ENCODE measurements around the gene ANKRD28.
A peak's percentile ranks its signal among the peaks of the same experiment; 100 is the strongest.

Gene ANKRD28

DNA sequence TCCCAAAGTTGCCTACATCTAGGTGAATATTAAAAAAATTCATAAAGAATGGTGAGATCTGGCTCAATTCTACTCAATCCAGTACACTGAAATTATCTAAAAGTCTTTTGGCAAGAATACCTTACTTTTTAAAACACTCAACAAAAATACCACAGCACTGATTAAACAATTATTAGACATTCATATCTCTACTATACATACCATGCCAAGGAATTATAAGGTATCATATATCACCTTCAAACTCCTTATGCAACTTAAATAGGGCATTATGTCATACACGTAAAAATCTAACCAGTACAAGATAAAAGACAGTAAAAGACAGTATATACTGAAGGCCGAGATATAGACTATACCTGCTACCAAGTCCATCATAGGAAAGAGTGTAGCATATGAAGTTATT, 6.1 kb upstream of the ANKRD28 start:
- no peak for DNase-seq

DNA sequence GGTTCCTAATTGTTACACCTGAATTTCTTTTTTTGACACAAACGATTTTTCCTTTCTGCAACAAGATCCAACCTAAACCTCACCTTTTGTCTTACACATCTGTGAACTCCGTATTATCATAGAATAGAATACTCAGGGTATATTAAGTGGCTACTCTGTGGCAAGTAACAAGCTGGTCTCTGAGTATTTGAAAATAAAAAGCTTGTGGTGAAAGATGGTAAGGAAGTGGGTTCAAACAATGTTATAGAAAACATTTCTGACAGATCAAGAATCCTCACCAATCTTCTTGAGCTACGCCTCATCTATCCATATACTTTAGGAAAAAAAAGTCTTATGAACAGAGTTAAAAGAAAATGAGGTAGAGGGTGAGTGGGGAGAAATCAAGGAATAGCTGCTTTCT, 3.5 kb upstream of the ANKRD28 start:
- no peak for DNase-seq

DNA sequence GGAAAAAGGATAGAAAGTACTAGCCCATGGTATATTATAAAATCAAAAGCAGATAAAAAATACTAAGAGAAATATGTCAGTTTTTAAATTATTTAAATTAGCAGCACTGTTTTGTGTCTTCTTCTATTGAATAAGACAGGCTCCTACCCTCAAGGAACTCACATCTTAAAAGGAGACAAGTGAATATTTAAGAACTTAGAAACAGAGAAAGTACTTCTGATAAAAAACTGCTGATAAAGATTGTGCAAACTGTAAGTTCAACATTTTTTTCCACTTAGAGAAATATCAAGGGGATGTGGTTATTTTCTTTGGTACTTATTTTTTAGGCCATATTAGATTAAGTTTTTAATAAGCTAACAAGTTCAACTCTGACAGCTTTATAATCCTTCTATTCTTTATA, 3.0 kb upstream of the ANKRD28 start:
- no peak for DNase-seq

DNA sequence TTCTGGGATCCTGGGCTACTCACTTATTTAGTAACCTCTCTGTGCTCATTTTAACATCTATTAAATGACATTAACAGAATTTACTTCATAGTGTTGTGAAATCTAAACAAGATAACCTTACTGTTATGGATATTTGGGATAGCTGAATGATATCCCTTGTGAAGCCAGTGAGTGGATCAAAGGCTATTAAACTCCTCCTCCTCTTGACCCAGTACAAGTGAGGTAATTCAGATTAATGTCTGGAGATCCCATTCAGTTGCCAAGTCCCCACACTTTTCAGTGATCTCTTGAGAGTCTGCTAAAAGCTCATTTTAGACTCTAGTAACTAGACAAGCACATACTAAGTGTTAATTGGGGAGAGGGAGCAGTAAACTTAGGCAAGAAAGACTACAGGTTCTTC, 2.5 kb upstream of the ANKRD28 start:
- DNase-seq = no peak

DNA sequence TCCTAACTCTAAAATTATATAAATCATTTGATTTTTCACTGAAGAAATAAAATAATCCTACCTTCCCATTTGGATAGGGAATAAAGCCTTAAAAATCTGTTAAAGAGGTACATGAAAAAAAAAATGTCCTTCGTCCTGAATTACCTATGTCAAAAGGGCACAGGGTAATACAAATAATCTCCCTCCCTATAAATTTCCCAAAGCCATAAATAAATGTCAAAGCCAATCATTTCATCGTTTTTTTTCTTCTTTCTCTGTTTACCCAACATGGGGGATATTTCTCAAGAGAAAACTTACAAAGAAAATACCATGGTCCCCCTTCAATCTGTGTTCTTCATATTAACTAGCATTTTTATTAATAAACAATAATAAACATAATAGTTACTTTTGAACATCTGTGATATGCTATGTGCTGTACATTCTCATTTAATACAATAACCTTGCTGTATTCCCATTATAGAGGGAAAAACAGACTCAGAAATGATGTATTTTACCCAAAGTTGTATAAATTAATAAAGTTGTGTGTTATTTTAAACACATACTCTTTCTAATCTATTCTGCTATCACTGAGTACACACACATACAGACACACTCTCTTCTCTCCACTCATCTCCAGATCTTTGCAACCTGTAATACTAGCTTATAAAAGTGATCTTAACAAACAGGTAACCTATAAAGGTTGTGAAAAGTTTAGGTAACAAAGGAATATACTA, 910 bp upstream of the ANKRD28 start:
- no peak for DNase-seq

DNA sequence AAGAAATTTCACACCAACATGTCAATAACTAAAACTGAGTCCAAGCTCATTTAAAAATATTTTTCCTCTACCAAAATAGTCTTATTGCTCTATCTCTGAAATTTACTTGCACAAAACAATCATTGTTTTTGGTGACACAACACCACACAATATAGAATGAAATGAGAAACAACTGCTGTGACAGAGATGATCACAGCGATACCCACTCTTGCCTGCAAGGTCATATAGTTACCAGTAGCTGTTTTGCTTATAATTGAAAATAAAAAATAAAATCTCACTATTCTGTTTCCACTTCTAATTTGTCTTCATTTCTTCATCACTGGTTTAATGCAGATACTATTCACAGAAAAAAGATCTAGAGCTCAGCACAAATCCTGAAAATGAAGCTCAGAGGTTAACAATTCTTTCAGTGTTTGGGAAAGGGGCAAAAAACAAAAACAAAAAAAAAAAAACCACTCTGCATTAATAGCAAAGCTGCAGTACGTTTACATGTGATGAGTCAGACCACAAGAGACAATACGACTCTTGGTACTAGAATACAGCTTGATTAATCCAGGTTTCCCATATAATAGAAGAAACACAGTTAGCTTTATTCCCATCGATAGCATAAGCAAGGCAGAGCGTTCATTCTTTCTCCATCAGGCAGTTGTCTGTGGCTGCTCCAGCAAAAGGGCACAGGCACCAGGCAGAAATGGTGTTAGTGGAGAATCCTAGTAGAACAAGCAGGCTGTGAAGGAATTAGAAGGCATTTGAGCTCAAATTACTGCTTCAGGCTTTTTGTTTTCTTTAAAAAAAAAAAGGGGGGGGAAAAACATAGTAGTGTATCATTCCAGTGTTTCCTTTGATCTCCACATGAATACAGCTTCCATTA, 773 bp downstream of the ANKRD28 start:
- peak in 34 of 56 donors; percentile 4 to 53 (median 16) for DNase-seq

DNA sequence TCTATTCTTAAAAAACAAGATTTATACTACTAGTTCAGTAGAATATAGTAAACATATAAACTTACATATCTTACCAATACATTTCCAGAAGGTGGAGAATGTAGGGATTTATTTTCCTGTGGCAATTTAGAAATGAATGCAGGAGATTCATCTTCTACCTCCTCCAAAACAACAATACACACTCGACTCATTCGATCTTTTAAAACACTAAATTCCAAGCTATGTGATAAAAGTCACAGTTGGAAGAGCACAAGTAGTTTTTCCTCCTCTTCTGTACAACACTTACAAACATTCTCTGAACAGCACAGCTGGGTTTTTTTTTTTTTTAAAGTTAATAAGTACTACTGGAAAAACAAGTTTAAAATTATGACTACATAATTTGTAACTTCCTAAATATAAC, 1.4 kb downstream of the ANKRD28 start:
- DNase-seq = no peak

DNA sequence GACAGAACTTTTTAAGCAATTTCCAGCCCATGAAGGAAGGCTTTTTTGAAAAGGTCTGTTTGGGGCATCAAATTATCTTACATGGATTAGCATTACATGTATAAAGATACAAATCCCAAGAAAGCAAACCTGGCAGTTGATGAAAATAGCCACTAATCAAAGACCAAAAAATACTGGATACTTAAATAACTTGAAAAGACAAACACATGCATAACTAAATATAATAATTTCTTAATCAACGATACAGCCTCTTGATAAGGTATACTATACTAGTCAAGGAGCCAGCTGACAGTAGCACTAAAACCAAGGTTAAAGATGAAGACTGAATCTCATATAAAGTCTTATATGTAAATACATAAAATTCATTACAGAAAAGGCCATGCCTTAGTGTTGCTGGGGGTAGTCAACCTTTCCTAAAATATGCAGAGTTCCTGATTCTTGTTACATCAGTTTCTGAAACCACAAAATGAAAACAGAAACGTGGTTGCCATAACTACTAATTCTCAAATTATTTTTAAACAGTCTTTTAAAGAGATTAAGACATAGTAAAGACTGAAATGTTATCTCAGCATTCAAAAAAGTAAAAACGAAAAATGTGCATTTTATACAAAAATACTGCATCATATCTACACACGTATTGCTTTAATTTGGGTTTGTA, 2.0 kb downstream of the ANKRD28 start:
- DNase-seq = no peak

DNA sequence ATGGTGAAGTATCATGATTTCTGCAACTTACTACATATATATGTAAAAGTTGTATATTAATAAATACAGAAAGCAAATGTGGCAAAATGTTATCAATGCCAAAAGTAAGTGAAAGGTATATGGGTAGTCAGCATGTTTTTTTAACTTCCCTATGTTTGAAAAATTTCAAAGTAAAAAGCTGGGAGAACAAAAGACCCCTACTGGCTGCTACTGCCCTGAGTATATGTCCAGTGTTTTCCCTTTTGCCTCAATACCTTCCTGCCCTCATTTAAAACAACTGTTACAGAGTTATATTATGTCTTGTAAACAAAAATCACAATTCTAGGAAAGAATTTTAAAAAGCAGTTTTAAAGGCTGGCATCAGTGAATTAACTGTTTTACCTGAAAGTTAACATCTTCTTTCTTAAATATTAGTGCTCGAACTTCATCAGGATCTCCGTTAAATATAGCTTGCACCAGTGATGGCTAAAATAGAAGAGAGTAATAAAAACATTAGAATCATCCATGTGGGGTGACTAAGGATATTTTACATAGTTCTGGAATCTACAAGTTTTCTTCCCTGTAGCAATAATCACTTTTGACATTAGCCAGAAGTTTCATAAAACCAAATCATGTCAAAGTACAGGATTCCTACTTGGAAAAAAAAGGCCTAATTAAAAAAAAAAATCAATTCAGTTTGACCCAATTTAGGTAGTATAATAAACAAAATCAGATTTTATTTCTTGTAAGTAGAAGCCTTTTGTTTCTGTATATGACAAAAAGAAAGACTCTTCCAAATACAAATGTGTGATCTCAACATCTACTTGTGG, 2.7 kb downstream of the ANKRD28 start:
- no peak for DNase-seq

DNA sequence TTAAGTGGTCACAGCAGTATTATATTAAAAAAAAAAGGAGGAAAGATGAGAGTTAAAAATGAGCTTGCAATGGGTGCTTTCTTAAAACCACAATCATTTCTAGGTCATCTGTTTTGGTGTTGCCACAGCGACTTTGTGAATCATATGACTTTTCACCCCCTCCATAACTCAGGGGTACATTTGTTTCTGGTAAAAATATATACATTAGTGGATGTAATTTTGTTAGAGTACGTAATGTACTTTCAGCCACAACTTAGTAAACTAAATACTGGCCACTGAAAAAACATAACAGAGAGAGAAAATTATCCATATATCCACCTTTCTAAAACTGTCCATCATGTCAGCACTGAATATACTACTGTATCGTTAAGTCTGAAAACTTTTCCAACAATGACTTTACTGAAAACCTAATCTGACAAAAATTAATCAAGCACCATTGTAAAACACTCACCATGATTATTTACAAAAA, 3.4 kb downstream of the ANKRD28 start:
- DNase-seq = no peak

DNA sequence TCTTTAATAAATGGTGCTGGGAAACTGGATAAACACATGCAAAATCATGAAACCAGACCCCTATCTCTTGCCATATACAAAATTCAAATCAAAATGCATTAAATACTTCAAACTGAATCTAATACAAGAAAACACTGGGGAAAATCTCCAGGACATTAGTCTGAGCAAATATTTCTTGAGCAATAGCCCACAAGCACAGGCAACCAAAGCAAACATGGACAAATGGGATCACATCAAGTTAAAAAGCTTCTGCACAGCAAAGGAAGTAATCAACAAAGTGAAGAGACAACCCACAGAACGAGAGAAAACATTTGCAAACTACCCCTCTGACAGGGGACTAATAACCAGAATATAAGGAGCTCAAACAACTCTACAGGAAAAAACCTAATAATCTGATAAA, 6.3 kb downstream of the ANKRD28 start:
- DNase-seq = no peak

DNA sequence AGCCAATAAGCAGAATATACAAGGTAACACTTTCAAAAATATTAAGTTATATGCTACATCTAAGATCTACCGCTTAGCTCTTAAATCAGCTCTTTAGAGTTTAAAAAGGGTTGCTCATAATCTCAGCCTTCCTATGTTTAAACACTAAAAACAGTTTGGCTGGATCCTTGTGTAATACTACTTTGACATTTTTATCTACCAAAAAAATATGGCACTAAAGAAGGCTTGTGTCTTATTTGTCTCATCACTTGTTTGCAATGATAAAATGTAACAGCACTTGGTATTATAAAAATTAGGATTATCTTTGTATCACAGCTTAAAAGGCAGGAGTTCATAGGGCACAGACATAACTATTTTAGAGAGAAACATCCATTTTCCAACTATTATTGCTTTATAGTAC, 9.8 kb downstream of the ANKRD28 start:
- no peak for DNase-seq

DNA sequence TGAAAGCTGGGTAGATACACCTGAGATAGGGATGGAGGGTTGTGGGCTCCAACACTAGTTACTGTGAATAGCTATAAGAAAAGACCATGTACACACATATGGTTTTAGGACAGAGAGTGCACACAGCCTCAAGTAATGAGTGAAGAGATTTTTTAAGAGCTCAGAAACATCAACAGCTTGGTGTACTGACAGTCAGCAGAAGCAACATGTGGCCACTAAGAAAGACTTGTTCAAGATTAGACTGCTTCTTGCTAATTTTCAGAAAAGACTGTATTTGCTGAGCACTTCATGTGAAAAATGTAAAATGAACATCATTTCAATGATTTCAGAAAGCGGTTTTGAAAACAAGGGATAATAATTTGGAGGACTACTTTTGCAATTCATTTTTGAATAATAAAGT, 10.3 kb downstream of the ANKRD28 start:
- DNase-seq = no peak

DNA sequence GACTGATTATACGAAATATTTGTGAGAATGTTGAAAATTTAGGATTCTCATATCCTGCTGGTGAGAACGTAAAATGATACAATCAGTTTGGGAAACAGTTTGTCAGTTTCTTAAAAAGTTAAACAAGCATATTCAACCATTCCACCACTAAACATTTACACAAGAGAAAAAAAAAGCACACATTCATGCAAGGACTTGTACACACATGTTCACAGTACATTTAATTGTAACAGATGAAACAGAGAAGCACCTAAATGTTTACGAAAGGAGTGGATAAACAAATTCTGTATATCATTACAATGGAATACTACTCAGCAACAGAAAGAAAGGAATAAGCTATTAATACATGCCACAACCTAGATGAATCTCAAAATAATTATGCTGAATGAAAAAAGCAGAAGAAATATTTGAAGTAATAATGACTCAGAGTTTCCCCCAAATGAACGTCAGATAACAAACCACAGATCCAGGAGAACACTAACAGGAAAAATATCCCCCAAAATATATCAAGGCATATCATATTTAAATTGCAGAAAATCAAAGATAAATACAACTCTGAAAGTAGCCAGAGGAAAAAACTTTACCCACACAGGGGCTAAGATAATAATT, 14.3 kb downstream of the ANKRD28 start:
- no peak for DNase-seq

DNA sequence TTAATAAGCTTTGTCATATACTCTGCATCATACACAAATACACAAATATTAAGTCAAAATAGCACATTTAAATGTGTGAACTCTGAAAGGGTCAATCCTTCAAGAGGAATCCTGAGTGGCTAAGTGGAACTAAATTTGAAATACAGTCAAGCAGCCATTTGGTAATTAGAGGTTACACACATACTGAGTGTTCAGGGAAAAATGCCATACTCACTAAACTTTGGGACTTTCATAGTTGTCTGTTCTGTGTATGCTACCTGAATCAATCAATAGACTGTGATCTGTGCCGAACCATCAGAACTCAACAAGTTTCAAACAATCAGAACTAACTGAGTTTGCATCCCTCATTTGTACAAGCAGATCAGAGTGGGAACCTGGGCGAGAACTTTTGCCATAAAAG, 15.3 kb downstream of the ANKRD28 start:
- DNase-seq = no peak

DNA sequence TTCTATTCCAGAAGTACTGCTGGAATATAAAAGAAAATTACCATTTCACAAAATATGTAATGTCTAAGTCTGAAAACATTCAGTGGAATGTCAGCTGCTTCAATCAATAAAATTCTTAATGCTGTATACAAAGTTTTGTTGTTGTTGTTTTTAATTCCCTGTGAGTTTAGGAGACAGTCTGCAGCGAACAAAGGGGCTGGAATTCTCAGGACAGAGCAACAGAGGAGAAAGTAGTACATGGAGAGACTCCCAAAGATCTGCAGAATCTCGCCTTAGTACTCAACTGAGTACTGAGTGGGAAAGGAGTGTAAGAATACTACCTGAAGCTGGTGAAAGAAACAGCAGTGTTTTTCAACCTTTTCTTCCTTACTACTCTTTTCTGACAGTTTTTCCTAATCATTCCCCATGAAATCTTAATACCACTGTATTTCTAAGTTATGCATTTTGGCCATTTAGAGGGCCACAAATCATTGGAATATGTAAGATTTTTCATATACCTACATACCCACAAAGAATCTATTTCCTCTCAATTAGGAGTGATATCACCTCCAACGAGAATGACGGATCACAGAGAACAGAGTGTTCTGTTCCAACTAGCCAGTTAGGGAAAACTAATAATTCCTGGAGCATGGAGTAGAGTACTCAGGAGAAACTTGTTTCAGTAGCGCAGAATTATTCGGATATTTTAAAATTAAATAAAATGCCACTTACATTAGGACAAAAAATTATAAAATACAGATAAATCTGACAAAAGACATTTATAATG, 16.0 kb downstream of the ANKRD28 start:
- no peak for DNase-seq

DNA sequence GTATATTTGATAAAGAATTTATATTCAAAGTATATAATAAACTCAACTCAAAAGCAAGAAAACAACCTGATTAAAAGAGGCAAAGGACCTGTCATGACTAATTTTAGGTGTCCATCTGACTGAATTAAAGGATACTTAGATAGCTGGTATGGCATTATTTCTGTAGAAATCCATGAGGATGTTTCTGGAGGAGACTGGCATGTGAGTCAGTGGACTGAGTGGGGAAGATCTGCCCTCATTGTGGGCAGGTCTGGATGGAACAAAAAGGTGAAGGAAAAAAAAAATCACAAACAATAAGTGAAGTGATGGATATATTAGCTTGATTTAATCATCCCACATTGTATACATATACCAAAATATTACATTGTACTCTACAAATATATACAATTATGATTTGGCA, 16.6 kb downstream of the ANKRD28 start:
- no peak for DNase-seq

DNA sequence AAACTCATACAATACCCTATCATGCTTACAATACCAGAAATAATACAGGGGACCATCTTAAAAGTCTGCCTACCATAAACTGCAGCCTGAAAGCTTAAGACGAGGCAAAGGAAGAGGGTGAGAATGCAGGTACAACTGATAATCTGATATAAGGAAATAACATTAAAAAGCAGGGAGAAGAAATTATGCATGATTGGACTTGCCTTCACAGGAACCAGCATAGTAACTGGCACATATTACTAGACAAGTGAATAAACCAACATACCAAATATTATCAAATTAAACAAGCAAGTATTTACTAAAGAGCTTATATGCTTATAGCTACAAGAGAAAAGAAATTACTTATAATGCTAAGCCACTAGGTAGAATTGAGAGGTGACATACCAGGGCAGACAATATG, 18.7 kb downstream of the ANKRD28 start:
- no peak for DNase-seq

DNA sequence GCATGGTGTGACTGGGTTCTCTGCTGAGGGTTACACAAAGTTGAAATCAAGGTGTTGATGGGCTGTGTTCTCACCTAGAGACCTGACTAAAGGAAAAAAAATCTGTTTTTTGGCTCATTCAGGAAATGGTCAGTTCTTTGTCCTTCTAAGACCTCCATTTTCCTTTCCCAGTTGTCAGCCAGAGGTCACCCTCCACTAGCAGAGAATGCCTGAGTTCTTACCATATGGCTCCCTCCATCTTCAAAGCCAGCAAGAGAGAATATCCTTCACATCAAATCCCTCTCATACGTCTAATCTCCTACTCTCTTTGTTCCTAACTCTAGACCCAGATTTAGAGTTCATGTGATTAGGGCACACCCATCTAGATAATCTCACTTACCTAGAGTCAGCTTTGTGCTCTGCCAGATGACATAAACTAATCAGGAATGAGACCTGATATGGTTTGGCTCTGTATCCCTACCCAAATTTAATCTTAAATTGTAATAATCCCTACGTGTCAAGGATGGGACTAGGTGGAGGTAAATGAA, 19.4 kb downstream of the ANKRD28 start:
- DNase-seq = no peak
